MM.1S (cell line): ENCODE results near the gene MEIS2.

ENCODE experiments used
- DNase-seq: peaks from one replicate; pipeline ENCODE4 v3.0.0-alpha.2; 2015
- H2AFZ ChIP-seq: fragments of 300-600 bp; sonication (generic); 2 replicates; pipeline ENCODE4 v1.6.0; 2016; ENCODE audit warnings: antibody characterized with exemption, low read length
- H3F3A ChIP-seq: fragments of 300-600 bp; sonication (generic); 2 replicates; pipeline ENCODE4 v1.6.1; 2016; ENCODE audit warnings: mild to moderate bottlenecking, antibody characterized with exemption, low read length, moderate library complexity, mixed read lengths; ENCODE audit not compliant: insufficient read depth
- H3K27ac ChIP-seq: fragments of 300-600 bp; sonication (generic); 2 replicates; pipeline ENCODE4 v1.5.1; 2016; ENCODE audit warnings: mild to moderate bottlenecking, low read length
- H3K27me3 ChIP-seq: fragments of 300-600 bp; sonication (generic); replicated peaks from 2 replicates; pipeline ENCODE4 v1.6.0; 2016; ENCODE audit warnings: low read length; ENCODE audit not compliant: insufficient read depth
- H3K36me3 ChIP-seq: fragments of 300-600 bp; sonication (generic); replicated peaks from 2 replicates; pipeline ENCODE4 v1.6.1; 2016; ENCODE audit warnings: mild to moderate bottlenecking, low read length, mixed read lengths; ENCODE audit not compliant: insufficient read depth
- H3K4me1 ChIP-seq: fragments of 300-600 bp; sonication (generic); 2 replicates; pipeline ENCODE4 v1.6.1; 2016; ENCODE audit warnings: low read length, mixed read lengths
- H3K4me2 ChIP-seq: fragments of 300-600 bp; sonication (generic); 2 replicates; pipeline ENCODE4 v1.6.0; 2016; ENCODE audit warnings: low read depth, low read length
- H3K4me3 ChIP-seq: fragments of 300-600 bp; sonication (generic); 2 replicates; pipeline ENCODE4 v1.5.1; 2016; ENCODE audit warnings: low read length, mixed read lengths
- H3K79me2 ChIP-seq: fragments of 300-600 bp; sonication (generic); 2 replicates; pipeline ENCODE4 v1.6.1; 2016; ENCODE audit warnings: mixed run types, low read length, mixed read lengths
- H3K9ac ChIP-seq: fragments of 300-600 bp; sonication (generic); 2 replicates; pipeline ENCODE4 v1.6.1; 2016; ENCODE audit warnings: low read length, mixed read lengths
- H3K9me2 ChIP-seq: fragments of 300-600 bp; sonication (generic); replicated peaks from 2 replicates; pipeline ENCODE4 v1.6.1; 2016; ENCODE audit warnings: mild to moderate bottlenecking, low read length, mixed read lengths; ENCODE audit not compliant: insufficient read depth
- H3K9me3 ChIP-seq: fragments of 300-600 bp; sonication (generic); replicated peaks from 2 replicates; pipeline ENCODE4 v1.6.1; 2016; ENCODE audit warnings: mild to moderate bottlenecking, low read length, mixed read lengths; ENCODE audit not compliant: insufficient read depth
- H4K20me1 ChIP-seq: fragments of 300-600 bp; sonication (generic); 2 replicates; pipeline ENCODE4 v1.6.1; 2016; ENCODE audit warnings: mild to moderate bottlenecking, low read length, moderate library complexity, mixed read lengths; ENCODE audit not compliant: insufficient read depth
- EZH2 ChIP-seq: fragments of 300-600 bp; sonication (generic); optimal IDR thresholded peaks from 2 replicates; pipeline ENCODE3; 2017; ENCODE audit warnings: low read depth, mild to moderate bottlenecking, antibody characterized with exemption, low read length, mixed read lengths
- EZH2phosphoT487 ChIP-seq: fragments of 300-600 bp; sonication (generic); IDR thresholded peaks from 2 replicates; pipeline ENCODE4 v1.6.1; 2018; ENCODE audit warnings: antibody characterized with exemption, low read length
- TF ChIP-seq, protein P1 (sequence below): fragments of 300-600 bp; sonication (generic); IDR thresholded peaks from 2 replicates; pipeline ENCODE4 v1.5.1; 2016; ENCODE audit warnings: antibody characterized with exemption, low read length, mixed read lengths

Gene MEIS2

DNA sequence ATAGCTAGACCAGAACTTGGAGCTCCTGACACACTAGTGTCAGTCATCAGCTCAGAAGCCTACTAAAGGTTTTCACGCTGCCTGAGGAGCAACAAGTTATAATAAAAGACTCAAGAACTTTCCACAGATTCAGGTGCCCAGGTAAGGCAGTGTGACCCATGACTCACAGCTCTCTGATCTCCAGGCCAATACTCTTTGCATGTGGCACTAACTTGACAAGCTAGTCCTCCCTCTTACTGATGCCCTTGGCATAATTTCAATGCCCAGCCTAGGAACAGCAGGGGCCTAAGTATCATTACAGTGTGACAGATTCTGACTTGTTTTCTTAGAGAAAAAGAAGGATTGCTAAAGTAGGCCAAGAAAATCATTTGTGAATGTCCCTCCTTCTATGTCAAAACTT lies 38.4 kb downstream of the MEIS2 start:
- no peak for DNase-seq
- TF ChIP-seq EZH2 (no peak), EZH2phosphoT487 (no peak)
- TF ChIP-seq, protein P1, sequence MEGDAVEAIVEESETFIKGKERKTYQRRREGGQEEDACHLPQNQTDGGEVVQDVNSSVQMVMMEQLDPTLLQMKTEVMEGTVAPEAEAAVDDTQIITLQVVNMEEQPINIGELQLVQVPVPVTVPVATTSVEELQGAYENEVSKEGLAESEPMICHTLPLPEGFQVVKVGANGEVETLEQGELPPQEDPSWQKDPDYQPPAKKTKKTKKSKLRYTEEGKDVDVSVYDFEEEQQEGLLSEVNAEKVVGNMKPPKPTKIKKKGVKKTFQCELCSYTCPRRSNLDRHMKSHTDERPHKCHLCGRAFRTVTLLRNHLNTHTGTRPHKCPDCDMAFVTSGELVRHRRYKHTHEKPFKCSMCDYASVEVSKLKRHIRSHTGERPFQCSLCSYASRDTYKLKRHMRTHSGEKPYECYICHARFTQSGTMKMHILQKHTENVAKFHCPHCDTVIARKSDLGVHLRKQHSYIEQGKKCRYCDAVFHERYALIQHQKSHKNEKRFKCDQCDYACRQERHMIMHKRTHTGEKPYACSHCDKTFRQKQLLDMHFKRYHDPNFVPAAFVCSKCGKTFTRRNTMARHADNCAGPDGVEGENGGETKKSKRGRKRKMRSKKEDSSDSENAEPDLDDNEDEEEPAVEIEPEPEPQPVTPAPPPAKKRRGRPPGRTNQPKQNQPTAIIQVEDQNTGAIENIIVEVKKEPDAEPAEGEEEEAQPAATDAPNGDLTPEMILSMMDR, result no peak
- Histone ChIP-seq H3K27ac (no peak overlapping the region), H3K4me3 (no peak overlapping the region), H3K79me2 (no peaks in the 10 kb centered on the region), H3K36me3 (no peaks in the 10 kb centered on the region), H3K9me3 (no peaks in the 10 kb centered on the region), H2AFZ (no peak overlapping the region), H4K20me1 (no peaks in the 10 kb centered on the region), H3K27me3 (no peaks in the 10 kb centered on the region), H3F3A (no peaks in the 10 kb centered on the region), H3K4me1 (no peaks in the 10 kb centered on the region), H3K9me2 (no peaks in the 10 kb centered on the region), H3K9ac (no peak overlapping the region), H3K4me2 (no peak overlapping the region)

DNA sequence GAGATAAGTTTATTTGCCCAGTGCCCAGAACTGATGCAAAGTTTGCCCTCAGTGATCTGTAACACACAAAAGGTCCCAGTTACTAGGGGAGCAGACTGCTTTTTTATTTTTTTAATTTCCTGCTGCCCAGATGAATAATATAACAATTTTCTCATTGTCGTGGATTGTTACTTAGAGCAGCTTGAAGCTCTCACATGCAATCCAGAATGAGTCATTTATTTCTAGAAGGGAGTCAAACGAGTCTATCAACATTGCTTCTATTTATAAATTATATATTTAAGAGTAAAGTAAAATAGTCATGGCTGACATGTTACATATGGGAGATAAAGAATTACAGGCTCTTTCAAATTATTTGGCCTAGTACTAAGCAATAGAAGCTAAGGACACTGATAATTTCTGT lies 41.3 kb downstream of the MEIS2 start:
- no peaks in the 10 kb centered on the region for H3K9me2 ChIP-seq
- no peaks in the 10 kb centered on the region for H3K36me3 ChIP-seq
- no peaks in the 10 kb centered on the region for H3K79me2 ChIP-seq
- H3K4me1 ChIP-seq, result no peaks in the 10 kb centered on the region
- no peaks in the 10 kb centered on the region for H3F3A ChIP-seq
- TF ChIP-seq, protein P1, result no peak
- no peak for TF ChIP-seq EZH2phosphoT487
- TF ChIP-seq EZH2, result no peak
- no peak overlapping the region for H3K27ac ChIP-seq
- DNase-seq, result no peak
- H3K4me2 ChIP-seq, result no peak overlapping the region
- H3K27me3 ChIP-seq, result no peaks in the 10 kb centered on the region
- no peak overlapping the region for H3K4me3 ChIP-seq
- no peaks in the 10 kb centered on the region for H4K20me1 ChIP-seq
- no peak overlapping the region for H3K9ac ChIP-seq
- no peak overlapping the region for H2AFZ ChIP-seq
- no peaks in the 10 kb centered on the region for H3K9me3 ChIP-seq

DNA sequence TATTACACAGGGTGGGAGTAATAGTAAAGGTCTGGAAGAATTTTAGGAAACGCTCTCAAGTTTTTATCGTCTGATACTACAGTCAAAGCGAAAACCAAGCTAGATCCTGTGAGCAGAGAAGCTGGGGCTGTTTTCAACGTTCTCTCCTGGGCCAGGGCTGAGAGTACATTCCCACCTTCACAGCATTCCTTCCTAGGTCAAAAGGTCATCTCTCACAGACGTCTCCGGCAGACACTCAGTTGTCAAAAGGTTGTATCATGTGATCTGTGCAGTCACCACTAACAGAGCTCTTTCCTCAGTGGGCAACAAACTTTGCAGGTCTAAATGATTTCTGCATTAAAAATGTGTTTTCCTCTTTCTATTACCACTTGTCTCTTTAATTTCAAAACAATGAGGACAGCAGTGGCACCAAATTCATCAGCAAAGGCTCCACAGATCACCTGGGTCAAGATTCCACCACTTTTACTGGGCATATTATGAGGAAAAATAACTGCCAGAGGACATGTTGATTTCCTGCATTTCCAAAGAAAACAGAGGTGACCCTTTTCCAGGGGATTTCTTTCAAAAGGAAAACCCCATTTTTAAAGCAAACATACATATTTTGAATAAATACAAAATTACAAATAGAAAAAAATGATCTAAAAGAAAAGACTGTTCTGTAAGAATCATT lies 41.9 kb downstream of the MEIS2 start:
- Histone ChIP-seq H3K4me3 (no peak overlapping the region), H3K36me3 (no peaks in the 10 kb centered on the region), H3K4me2 (no peak overlapping the region), H3K9me3 (no peaks in the 10 kb centered on the region), H3K27me3 (no peaks in the 10 kb centered on the region), H3K9me2 (no peaks in the 10 kb centered on the region), H3K27ac (no peak overlapping the region), H3K9ac (no peak overlapping the region), H3K4me1 (no peaks in the 10 kb centered on the region), H3K79me2 (no peaks in the 10 kb centered on the region), H4K20me1 (no peaks in the 10 kb centered on the region), H2AFZ (no peak overlapping the region), H3F3A (no peaks in the 10 kb centered on the region)
- TF ChIP-seq, protein P1, result no peak
- TF ChIP-seq EZH2phosphoT487 (no peak), EZH2 (no peak)
- no peak for DNase-seq
